ENCODE results near the gene PDSS2.

PDSS2 gene

GRCh38 chr6:107400616-107401147 lies 58.7 kb downstream of the PDSS2 start:
- H3F3A ChIP-seq (ENCODE audit: control insufficient read depth, insufficient read depth): no peaks in the 10 kb centered on the region
- no peaks in the 10 kb centered on the region for H3K27me3 ChIP-seq (ENCODE audit: control insufficient read depth, low read length)
- H3K4me2 ChIP-seq (ENCODE audit: low read length): no peak overlapping the region
- no peaks in the 10 kb centered on the region for H3K9me2 ChIP-seq (replicated peaks; ENCODE audit: control insufficient read depth, low read length)
- no peaks in the 10 kb centered on the region for H3K36me3 ChIP-seq (ENCODE audit: control insufficient read depth, low read length)
- no peaks in the 10 kb centered on the region for H3K4me1 ChIP-seq (ENCODE audit: control insufficient read depth, low read length)
- H3K79me2 ChIP-seq (ENCODE audit: control insufficient read depth, low read length): no peaks in the 10 kb centered on the region; the same call in 1 of the 2 replicates
- H4K20me1 ChIP-seq (ENCODE audit: control insufficient read depth, insufficient read depth, low read depth, low read length): no peaks in the 10 kb centered on the region
- peaks cover 14% of the 10 kb centered on the region; the same call in 1 of the 2 replicates for H3K9me3 ChIP-seq (ENCODE audit: control insufficient read depth, insufficient read depth, low read length)
- TF ChIP-seq EZH2phosphoT487 (IDR thresholded peaks at IDR 0.05; ENCODE audit: borderline replicate concordance, low read length) (no peak), CTCF (IDR thresholded peaks at IDR 0.05; ENCODE audit: low read depth, low read length, poor library complexity, severe bottlenecking) (no peak)
- no peak overlapping the region for H3K27ac ChIP-seq (ENCODE audit: low read depth, low read length)
- H3K4me3 ChIP-seq (ENCODE audit: low read length): no peak overlapping the region

GRCh38 chr6:107399935-107400334 lies 59.4 kb downstream of the PDSS2 start:
- H3K4me1 ChIP-seq (ENCODE audit: control insufficient read depth, low read length): no peaks in the 10 kb centered on the region
- H3K4me3 ChIP-seq (ENCODE audit: low read length): no peak overlapping the region
- TF ChIP-seq CTCF (IDR thresholded peaks at IDR 0.05; ENCODE audit: low read depth, low read length, poor library complexity, severe bottlenecking) (no peak), EZH2phosphoT487 (IDR thresholded peaks at IDR 0.05; ENCODE audit: borderline replicate concordance, low read length) (no peak)
- H3K4me2 ChIP-seq (ENCODE audit: low read length): no peak overlapping the region
- H3K36me3 ChIP-seq (ENCODE audit: control insufficient read depth, low read length): no peaks in the 10 kb centered on the region
- H3K9me3 ChIP-seq (ENCODE audit: control insufficient read depth, insufficient read depth, low read length): peaks cover 14% of the 10 kb centered on the region; the same call in 1 of the 2 replicates
- no peaks in the 10 kb centered on the region for H3K9me2 ChIP-seq (replicated peaks; ENCODE audit: control insufficient read depth, low read length)
- no peaks in the 10 kb centered on the region for H3K27me3 ChIP-seq (ENCODE audit: control insufficient read depth, low read length)
- no peaks in the 10 kb centered on the region for H3F3A ChIP-seq (ENCODE audit: control insufficient read depth, insufficient read depth)
- H3K79me2 ChIP-seq (ENCODE audit: control insufficient read depth, low read length): no peaks in the 10 kb centered on the region; the same call in 1 of the 2 replicates
- H3K27ac ChIP-seq (ENCODE audit: low read depth, low read length): no peak overlapping the region
- H4K20me1 ChIP-seq (ENCODE audit: control insufficient read depth, insufficient read depth, low read depth, low read length): no peaks in the 10 kb centered on the region

- Histone ChIP-seq H3K27ac (ENCODE audit: low read depth, low read length) (no peak overlapping the region), H3K9me2 (replicated peaks; ENCODE audit: control insufficient read depth, low read length) (no peaks in the 10 kb centered on the region), H3K9me3 (ENCODE audit: control insufficient read depth, insufficient read depth, low read length) (peaks cover 19% of the 10 kb centered on the region; the same call in 1 of the 2 replicates), H3K36me3 (ENCODE audit: control insufficient read depth, low read length) (peaks cover 3% of the 10 kb centered on the region; the same call in 1 of the 2 replicates), H3K79me2 (ENCODE audit: control insufficient read depth, low read length) (no peaks in the 10 kb centered on the region; the same call in 1 of the 2 replicates), H3F3A (ENCODE audit: control insufficient read depth, insufficient read depth) (no peaks in the 10 kb centered on the region), H3K4me1 (ENCODE audit: control insufficient read depth, low read length) (no peaks in the 10 kb centered on the region), H3K27me3 (ENCODE audit: control insufficient read depth, low read length) (no peaks in the 10 kb centered on the region), H3K4me2 (ENCODE audit: low read length) (no peak overlapping the region), H4K20me1 (ENCODE audit: control insufficient read depth, insufficient read depth, low read depth, low read length) (no peaks in the 10 kb centered on the region), H3K4me3 (ENCODE audit: low read length) (no peak overlapping the region)
- TF ChIP-seq CTCF (IDR thresholded peaks at IDR 0.05; ENCODE audit: low read depth, low read length, poor library complexity, severe bottlenecking) (no peak), EZH2phosphoT487 (IDR thresholded peaks at IDR 0.05; ENCODE audit: borderline replicate concordance, low read length) (no peak)
These were observed 61.4 kb downstream of the PDSS2 start for GRCh38 chr6:107398001-107398400.

Measured in DOHH2 (cell line).